Parathyroid adenoma (tissue), 2 donors: Measurements from ENCODE around the gene INPP4A.

Source experiments
- H2AFZ ChIP-seq: fragments of 300-600 bp; sonication (generic); one replicate; pipeline ENCODE4 v1.7.0; 2017; ENCODE audit warnings: antibody characterized with exemption, mild to moderate bottlenecking
- H3K27ac ChIP-seq: fragments of 300-600 bp; sonication (generic); one replicate; pipeline ENCODE4 v1.7.0; 2017
- H3K27me3 ChIP-seq: fragments of 300-600 bp; sonication (generic); one replicate; pipeline ENCODE4 v1.7.0; 2017; ENCODE audit warnings: low read length; ENCODE audit not compliant: control insufficient read depth, insufficient read depth
- H3K36me3 ChIP-seq: fragments of 300-600 bp; sonication (generic); one replicate; pipeline ENCODE4 v1.7.0; 2017; ENCODE audit warnings: low read length; ENCODE audit not compliant: control insufficient read depth, insufficient read depth
- H3K4me1 ChIP-seq: fragments of 300-600 bp; sonication (generic); one replicate; pipeline ENCODE4 v1.7.0; 2017; ENCODE audit warnings: control low read depth
- H3K4me2 ChIP-seq: fragments of 300-600 bp; sonication (generic); one replicate; pipeline ENCODE4 v1.7.0; 2017; ENCODE audit warnings: low read length
- H3K4me3 ChIP-seq: fragments of 300-600 bp; sonication (generic); one replicate; pipeline ENCODE4 v1.7.0; 2017; ENCODE audit warnings: low read depth, low read length
- H3K79me2 ChIP-seq: fragments of 300-600 bp; sonication (generic); one replicate; pipeline ENCODE4 v1.7.0; 2017; ENCODE audit warnings: control low read depth
- H3K9ac ChIP-seq: fragments of 300-600 bp; sonication (generic); one replicate; pipeline ENCODE4 v1.7.0; 2017; ENCODE audit warnings: mild to moderate bottlenecking
- H3K9me3 ChIP-seq: fragments of 300-600 bp; sonication (generic); one replicate; pipeline ENCODE4 v1.7.0; 2017; ENCODE audit warnings: low read length; ENCODE audit not compliant: control insufficient read depth
- TF ChIP-seq, protein P1 (sequence below): fragments of 300-600 bp; sonication (generic); IDR thresholded peaks from one replicate; pipeline ENCODE4 v1.7.0; 2017; ENCODE audit warnings: antibody characterized with exemption, mild to moderate bottlenecking
- donor health status: primary hyperparathyroidism.

Gene INPP4A

GRCh38 chr2:98419977-98420725 is 24.5 kb upstream of the INPP4A start:
- Histone ChIP-seq H2AFZ (no peak overlapping the region), H3K9me3 (no peaks in the 10 kb centered on the region), H3K27me3 (no peaks in the 10 kb centered on the region), H3K4me1 (no peaks in the 10 kb centered on the region), H3K4me3 (no peak overlapping the region), H3K36me3 (no peaks in the 10 kb centered on the region), H3K79me2 (no peaks in the 10 kb centered on the region), H3K9ac (no peak overlapping the region), H3K27ac (no peak overlapping the region), H3K4me2 (no peak overlapping the region)
- TF ChIP-seq, protein P1, sequence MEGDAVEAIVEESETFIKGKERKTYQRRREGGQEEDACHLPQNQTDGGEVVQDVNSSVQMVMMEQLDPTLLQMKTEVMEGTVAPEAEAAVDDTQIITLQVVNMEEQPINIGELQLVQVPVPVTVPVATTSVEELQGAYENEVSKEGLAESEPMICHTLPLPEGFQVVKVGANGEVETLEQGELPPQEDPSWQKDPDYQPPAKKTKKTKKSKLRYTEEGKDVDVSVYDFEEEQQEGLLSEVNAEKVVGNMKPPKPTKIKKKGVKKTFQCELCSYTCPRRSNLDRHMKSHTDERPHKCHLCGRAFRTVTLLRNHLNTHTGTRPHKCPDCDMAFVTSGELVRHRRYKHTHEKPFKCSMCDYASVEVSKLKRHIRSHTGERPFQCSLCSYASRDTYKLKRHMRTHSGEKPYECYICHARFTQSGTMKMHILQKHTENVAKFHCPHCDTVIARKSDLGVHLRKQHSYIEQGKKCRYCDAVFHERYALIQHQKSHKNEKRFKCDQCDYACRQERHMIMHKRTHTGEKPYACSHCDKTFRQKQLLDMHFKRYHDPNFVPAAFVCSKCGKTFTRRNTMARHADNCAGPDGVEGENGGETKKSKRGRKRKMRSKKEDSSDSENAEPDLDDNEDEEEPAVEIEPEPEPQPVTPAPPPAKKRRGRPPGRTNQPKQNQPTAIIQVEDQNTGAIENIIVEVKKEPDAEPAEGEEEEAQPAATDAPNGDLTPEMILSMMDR, result no peak

DNA sequence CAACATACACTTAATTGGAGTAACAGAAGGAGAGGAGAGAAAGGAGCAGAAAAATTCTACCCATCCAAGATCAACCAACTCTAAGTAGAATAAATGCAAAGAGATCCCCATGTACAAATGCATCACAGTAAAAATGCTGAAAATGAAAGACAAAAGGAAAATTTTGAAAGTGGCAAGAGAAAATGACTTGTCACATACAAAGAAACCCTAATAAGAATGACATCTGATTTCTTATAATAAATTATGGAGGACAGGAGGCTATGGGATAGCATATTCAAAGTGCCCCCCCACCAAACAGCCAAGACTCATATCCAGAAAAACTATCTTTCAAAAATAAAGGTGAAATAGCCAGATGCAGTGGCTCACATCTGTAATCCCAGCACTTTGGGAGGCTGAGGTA is 22.2 kb upstream of the INPP4A start:
- Histone ChIP-seq H3K36me3 (no peaks in the 10 kb centered on the region), H2AFZ (no peak overlapping the region), H3K9ac (no peak overlapping the region), H3K9me3 (no peaks in the 10 kb centered on the region), H3K4me1 (no peaks in the 10 kb centered on the region), H3K27ac (no peak overlapping the region), H3K4me3 (no peak overlapping the region), H3K79me2 (no peaks in the 10 kb centered on the region), H3K4me2 (no peak overlapping the region), H3K27me3 (no peaks in the 10 kb centered on the region)
- TF ChIP-seq, protein P1, result no peak

DNA sequence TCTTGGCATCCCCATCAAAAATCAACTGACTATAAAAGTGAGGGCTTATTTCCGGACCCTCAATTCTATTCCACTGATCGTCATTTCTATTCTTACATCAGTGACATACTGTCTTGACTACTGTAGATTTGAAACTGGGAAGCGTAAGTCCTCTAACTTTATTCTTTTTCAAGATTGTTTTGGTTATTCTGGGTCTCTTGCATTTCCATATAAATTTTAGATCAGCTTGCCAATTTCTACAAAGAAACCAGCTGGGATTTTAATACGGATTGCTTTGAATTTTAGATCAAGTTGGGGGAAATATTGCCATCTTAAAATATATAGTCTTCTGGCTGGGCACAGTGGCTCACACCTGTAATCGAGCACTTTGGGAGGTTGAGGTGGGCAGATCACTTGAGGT is 17.9 kb upstream of the INPP4A start:
- H3K27me3 ChIP-seq, result no peaks in the 10 kb centered on the region
- no peak overlapping the region for H2AFZ ChIP-seq
- no peak overlapping the region for H3K4me3 ChIP-seq
- H3K9ac ChIP-seq, result no peak overlapping the region
- H3K79me2 ChIP-seq, result no peaks in the 10 kb centered on the region
- H3K9me3 ChIP-seq, result no peaks in the 10 kb centered on the region
- H3K4me2 ChIP-seq, result no peak overlapping the region
- no peak overlapping the region for H3K27ac ChIP-seq
- no peaks in the 10 kb centered on the region for H3K4me1 ChIP-seq
- H3K36me3 ChIP-seq, result no peaks in the 10 kb centered on the region
- TF ChIP-seq, protein P1, result no peak

DNA sequence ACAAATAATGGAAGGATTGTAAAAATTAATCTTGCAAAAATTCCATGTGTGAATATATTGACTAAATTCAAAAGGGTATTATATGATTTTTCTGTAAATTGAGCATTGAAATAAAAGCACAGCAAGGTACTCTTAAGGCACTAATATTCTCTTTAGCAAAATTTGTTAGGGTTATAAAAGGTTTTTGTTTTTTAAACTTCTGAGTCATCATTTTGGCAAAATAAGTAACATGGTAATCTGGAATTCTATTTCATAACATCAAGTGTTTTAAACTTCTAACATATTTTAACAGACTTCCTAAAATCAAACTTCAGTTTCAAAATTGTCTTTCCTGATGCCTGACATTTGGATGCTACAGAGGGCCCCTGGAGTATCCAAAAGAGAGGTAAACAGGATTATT is 12.5 kb upstream of the INPP4A start:
- Histone ChIP-seq H3K27me3 (no peaks in the 10 kb centered on the region), H3K9ac (no peak overlapping the region), H2AFZ (no peak overlapping the region), H3K9me3 (no peaks in the 10 kb centered on the region), H3K79me2 (no peaks in the 10 kb centered on the region), H3K4me2 (no peak overlapping the region), H3K36me3 (no peaks in the 10 kb centered on the region), H3K27ac (no peak overlapping the region), H3K4me3 (no peak overlapping the region), H3K4me1 (no peaks in the 10 kb centered on the region)
- TF ChIP-seq, protein P1, result no peak

DNA sequence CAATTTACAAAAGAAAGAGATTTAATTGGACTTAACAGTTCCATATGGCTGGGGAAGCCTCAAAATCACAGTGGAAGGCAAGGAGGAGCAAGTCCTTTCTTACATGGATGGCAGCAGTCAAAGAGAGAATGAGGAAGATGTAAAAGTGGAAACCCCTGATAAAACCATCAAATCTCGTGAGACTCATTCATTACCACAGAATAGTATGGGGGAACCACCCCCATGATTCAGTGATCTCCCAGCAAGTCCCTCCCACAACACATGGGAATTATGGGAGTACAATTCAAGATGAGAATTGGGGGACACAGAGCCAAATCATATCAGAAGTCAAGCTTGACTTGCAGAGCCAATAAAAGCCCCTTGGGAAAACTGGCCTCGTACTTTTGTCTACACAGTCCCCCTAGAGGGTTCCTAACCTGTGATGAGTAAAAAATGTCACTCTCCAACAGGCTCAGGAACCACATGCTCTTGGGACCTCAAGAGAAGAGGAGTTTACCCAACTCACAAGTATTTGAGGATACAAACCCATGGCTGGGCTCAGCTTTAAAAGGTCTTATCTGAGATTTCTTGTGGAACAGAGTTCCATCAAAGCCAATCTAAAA is 11.2 kb upstream of the INPP4A start:
- Histone ChIP-seq H3K4me1 (no peaks in the 10 kb centered on the region), H3K79me2 (no peaks in the 10 kb centered on the region), H3K9ac (no peak overlapping the region), H3K27ac (no peak overlapping the region), H3K4me3 (no peak overlapping the region), H2AFZ (no peak overlapping the region), H3K27me3 (no peaks in the 10 kb centered on the region), H3K4me2 (no peak overlapping the region), H3K9me3 (no peaks in the 10 kb centered on the region), H3K36me3 (no peaks in the 10 kb centered on the region)
- TF ChIP-seq, protein P1, result no peak
